ENCODE measurements around the gene SPDYE1. TPM values are rescaled to one million over a fixed set of nuclear protein-coding genes. Genes with fewer than 3 reads are reported as not detected.
"Not testable (repeated sequence)": the region's sequence is repeated elsewhere in the genome, so short reads cannot be mapped to it uniquely, and the experiment has no call there.

Gene SPDYE1
- total RNA-seq, 2 experiments from 2014 or later: 0.11 TPM; not detected in 1

DNA sequence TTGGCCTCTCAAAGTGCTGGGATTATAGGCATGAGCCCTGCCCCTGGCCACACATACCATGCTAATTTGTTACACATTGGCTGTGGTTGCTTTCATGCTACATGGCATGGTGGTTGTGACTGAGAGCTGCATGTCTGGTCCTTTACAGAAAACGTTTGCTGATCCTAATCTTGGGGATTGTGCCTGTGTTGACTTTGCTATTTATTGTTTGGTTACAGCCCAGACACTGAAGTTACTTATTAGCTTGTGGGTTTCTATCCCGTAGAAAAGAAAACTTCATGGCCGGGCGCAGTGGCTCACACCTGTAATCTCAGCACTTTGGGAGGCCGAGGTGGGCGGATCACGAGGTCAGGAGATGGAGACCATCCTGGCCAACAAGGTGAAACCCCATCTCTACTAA is 24.4 kb downstream of the SPDYE1 start:
- H3K27me3 Mint-ChIP-seq; H3K36me3 Mint-ChIP-seq; H3K27ac Mint-ChIP-seq; POLR2A ChIA-PET; ATAC-seq (ENCODE audit: low read depth); H3K4me3 Mint-ChIP-seq; H3K9me3 Mint-ChIP-seq; DNase-seq; H3K4me1 Mint-ChIP-seq: not testable (repeated sequence)

DNA sequence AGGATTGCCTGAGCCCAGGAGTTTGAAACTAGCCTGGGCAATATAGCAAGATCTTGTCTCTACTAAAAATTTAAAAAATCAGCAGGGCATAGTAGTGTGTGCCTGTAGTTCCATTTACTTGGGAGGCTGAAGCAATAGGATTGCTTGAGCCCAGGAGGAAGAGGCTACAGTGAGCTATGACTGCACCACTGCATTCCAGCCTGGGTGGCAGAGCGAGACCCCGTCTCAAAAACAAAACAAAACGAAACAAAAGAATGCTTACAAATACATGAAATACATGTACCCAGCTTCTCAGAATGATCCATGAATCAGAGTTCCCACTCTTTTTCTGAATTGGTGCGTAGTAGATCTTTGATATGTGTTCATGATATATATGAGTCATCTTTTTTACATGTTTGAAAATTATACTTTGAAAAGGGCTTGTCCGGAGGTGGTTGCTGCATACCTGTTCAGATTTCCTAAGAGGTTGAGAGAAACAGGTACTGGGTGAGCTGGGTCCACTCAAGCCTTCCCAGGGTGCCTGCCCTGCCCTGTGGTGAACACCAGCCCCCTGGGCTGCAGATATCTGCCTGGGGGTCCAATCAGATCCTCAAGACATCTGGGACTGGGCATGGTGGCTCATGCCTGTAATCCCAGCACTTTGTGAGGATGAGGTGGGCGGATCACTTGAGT is 25.2 kb downstream of the SPDYE1 start:
- H3K36me3 Mint-ChIP-seq, POLR2A ChIA-PET: not testable (repeated sequence)

DNA sequence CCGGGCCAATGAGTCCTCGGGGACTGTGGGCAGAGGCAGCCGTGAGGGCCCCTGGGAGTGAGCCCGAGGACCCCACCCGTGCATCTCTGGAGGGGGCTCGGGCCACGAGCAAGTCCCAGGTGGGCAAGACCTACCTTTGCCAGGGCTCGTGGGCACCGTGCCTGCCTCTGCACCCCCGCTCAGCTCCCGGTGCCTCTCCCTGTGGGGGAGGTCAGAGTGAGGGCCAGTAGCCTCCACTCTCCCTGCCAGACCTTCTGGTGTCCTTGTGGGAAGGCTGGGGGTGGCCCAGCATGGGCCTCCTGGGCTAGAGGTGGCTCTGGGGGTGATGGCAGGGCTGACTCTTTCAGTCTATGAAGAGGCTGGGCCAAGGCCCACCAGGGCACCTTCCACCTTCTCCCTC is 31.7 kb downstream of the SPDYE1 start:
- H3K9me3 Mint-ChIP-seq; DNase-seq; H3K36me3 Mint-ChIP-seq; H3K27ac Mint-ChIP-seq; H3K4me3 Mint-ChIP-seq; POLR2A ChIA-PET; ATAC-seq (ENCODE audit: low read depth); H3K27me3 Mint-ChIP-seq; H3K4me1 Mint-ChIP-seq: not testable (repeated sequence)

More for the DNA sequence above, 25.2 kb downstream of the SPDYE1 start:
- not testable (repeated sequence) for H3K27ac Mint-ChIP-seq; H3K4me1 Mint-ChIP-seq; H3K9me3 Mint-ChIP-seq; DNase-seq; H3K4me3 Mint-ChIP-seq; H3K27me3 Mint-ChIP-seq; ATAC-seq (ENCODE audit: low read depth)

DNA sequence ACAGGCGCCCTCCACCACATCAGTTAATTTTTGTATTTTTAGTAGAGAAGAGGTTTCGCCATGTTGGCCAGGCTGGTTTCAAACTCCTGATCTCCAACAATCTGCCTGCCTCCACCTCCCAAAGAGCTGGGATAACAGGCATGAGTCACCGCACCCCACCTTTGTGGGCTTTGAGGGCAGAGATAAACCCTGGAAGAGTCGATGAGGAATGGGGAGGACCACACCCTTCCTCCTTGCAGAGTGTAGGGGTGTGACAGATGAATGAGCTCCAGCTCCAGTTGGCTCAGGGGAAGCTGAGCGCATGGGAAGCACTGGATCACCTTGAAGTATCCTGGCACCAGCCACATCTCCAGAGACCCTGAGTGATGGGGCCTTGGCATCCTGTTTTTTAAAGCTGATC is 32.3 kb downstream of the SPDYE1 start:
- H3K4me1 Mint-ChIP-seq; H3K9me3 Mint-ChIP-seq; ATAC-seq (ENCODE audit: low read depth); H3K27me3 Mint-ChIP-seq; DNase-seq; H3K36me3 Mint-ChIP-seq; H3K4me3 Mint-ChIP-seq; H3K27ac Mint-ChIP-seq; POLR2A ChIA-PET: not testable (repeated sequence)

DNA sequence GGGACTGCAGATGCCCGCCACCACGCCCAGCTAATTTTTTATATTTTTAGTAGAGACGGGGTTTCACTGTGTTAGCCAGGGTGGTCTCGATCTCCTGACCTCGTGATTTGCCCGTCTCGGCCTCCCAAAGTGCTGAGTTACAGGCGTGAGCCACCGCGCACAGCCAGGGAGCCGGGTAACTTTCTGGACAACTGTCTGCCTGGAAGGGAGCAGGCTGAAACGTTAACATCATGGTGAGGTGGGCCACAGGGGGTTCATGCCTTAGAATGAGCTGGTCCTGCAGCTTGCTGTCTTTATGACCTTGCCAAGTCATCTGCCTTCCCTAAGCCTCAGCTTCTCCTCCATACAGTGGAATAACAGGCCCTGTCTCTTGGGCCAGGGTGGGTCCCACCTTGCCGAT is 33.6 kb downstream of the SPDYE1 start:
- H3K27me3 Mint-ChIP-seq; DNase-seq; H3K4me1 Mint-ChIP-seq; ATAC-seq (ENCODE audit: low read depth); H3K27ac Mint-ChIP-seq; H3K9me3 Mint-ChIP-seq; POLR2A ChIA-PET; H3K4me3 Mint-ChIP-seq; H3K36me3 Mint-ChIP-seq: not testable (repeated sequence)

DNA sequence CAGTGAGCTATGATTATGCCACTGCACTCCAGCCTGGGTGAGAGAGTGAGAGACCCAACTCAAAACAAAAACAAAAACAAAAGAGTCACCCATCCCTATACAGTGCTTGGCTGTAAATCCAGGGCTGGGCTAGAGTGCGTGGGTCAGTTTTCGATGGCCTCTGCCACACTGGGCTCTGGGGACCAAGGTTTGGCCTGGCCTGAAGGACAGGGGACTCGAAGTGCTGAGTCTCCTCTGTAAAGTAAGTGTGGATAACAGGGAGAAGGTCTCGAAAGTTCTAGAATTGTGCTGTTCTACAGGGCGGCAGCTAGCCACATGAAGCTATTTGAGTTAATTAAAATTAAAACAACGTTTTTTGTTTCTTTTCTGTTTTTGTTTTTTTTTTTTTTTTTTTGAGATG is 34.3 kb downstream of the SPDYE1 start:
- not testable (repeated sequence) for H3K27ac Mint-ChIP-seq

DNA sequence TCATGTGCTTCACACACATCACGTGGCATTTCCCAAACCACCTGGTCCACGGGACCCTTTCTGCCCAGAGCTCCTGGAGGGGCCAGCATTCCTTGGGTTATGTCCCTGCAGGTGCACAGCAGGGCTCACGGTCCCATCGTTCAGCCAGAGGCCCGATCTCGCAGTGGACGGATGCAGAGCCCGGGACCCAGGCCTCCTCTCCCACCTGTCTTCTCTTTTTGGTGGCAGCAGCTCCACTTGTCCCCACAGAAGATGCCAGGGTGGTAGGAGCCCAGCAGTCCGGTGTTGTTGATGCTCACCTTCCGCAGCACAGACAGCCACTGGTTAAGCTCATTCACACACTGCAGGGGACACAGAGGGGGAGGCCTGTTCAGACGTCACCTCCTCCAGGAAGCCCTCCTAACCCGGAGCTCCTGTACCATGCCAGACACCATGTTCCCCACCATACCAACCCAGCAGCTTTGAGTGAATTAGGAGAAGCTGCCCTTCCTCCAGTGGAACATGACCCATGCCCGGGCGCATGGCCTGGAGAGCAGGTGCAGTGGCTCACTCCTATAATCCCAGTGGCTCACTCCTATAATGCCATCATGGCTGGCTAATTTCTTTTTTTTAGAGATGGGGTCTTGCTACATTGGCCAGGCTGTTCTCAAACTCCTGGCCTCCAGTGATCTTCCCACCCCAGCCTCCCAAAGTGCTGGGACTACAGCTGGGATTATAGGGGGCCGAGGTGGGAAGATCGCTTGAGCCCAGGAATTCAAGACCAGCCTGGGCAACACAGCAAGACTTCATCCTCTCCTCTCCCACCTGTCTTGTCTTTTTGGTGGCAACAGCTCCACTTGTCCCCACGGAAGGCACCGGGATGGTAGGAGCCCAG is 36.5 kb downstream of the SPDYE1 start:
- H3K36me3 Mint-ChIP-seq; H3K4me3 Mint-ChIP-seq; H3K27ac Mint-ChIP-seq; H3K9me3 Mint-ChIP-seq; ATAC-seq (ENCODE audit: low read depth); H3K4me1 Mint-ChIP-seq; POLR2A ChIA-PET; H3K27me3 Mint-ChIP-seq: not testable (repeated sequence)
- peak; percentile 8 for DNase-seq

More for the DNA sequence above, 34.3 kb downstream of the SPDYE1 start:
- H3K9me3 Mint-ChIP-seq; ATAC-seq (ENCODE audit: low read depth); H3K4me1 Mint-ChIP-seq; DNase-seq; H3K36me3 Mint-ChIP-seq; H3K4me3 Mint-ChIP-seq; H3K27me3 Mint-ChIP-seq; POLR2A ChIA-PET: not testable (repeated sequence)

DNA sequence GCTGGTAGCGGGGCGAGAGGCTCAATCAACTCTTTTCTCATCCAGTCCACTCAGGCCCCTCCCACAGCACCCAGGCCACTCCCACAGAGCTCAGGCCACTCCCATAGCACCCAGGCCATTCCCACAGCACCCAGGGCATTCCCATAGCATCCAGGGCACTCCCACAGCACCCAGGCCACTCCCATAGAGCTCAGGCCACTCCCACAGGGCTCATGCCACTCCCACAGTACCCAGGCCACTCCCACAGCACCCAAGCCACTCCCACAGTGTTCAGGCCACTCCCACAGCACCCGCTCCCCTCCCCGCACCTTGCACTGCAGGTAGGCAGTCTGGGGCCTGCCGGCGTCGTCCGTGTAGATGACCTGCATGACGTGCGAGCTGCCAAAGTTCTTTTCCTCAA is 38.7 kb downstream of the SPDYE1 start:
- DNase-seq; H3K4me1 Mint-ChIP-seq; H3K27me3 Mint-ChIP-seq; H3K27ac Mint-ChIP-seq; H3K4me3 Mint-ChIP-seq; ATAC-seq (ENCODE audit: low read depth); H3K9me3 Mint-ChIP-seq; POLR2A ChIA-PET; H3K36me3 Mint-ChIP-seq: not testable (repeated sequence)

DNA sequence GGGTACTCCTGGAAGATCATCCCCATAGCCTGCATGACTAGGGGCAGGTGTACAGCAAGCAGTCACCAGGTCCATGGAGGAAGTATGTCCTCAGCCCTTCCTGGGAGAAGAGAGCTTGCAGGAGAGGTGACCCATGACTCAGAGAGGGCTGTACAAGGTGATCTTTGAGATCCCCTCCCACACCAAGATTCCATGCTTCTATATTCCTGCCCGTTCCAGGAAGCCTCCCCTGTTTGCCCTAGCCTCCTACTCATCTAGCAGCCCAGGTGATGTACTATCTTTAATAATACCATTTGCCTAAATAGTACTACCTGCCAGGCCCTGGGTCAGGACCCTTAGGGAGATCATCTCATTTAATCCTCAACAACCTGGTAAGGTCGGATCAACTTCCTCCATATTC is 40.3 kb downstream of the SPDYE1 start:
- H3K4me1 Mint-ChIP-seq; H3K4me3 Mint-ChIP-seq; H3K9me3 Mint-ChIP-seq; POLR2A ChIA-PET; H3K36me3 Mint-ChIP-seq; ATAC-seq (ENCODE audit: low read depth); DNase-seq; H3K27me3 Mint-ChIP-seq: not testable (repeated sequence)
- peak overlapping the region; percentile 54 for H3K27ac Mint-ChIP-seq

DNA sequence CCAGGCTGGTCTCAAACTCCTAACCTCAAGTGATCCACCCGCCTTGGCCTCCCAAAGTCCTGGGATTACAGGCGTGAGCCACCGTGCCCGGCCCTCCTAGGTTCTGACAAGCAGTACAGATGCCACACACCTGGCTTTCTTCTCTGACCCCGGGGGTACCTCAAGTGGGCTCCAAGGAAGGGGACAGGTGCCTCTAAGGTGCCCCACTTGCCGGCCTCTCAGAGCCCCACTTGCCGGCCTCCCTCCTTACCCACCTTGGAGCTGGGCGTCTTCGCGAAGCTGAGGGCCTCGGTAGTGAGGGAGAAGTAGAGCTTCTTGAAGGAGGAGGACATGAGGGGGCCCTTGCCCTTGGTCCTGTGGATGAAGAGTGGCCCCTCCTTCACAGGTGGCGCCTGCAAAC is 40.9 kb downstream of the SPDYE1 start:
- POLR2A ChIA-PET; H3K36me3 Mint-ChIP-seq; DNase-seq; H3K27ac Mint-ChIP-seq; ATAC-seq (ENCODE audit: low read depth); H3K9me3 Mint-ChIP-seq; H3K4me1 Mint-ChIP-seq; H3K4me3 Mint-ChIP-seq; H3K27me3 Mint-ChIP-seq: not testable (repeated sequence)

DNA sequence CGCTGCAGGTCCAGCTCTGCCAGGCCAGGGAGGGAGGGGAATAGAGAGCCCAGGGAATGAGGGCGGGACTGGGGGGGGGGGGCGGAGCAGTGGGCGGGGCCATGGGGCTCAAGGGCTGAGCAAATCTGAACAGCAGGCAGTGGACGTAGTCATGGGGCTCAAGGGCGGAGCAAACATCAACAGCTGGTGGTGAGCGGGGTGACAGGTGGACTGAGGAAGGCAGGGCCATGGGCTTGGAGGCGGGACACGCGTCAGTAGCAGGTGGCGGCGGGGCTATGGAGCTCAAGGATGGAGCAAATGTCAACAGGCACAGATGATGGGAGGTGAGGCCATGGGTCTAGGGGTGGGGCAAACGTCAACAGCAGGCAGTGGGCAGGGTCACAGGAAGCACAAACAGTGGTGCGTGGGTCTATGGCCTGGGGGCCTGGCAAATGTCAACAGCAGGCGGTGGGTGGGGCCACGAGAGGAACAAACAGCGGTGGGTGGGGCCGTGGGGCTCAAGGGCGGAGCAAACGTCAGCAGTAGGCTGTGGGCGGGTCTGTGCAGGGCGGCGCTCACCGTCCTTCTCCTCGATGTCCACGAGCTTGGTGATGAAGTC is 41.4 kb downstream of the SPDYE1 start:
- POLR2A ChIA-PET, H3K36me3 Mint-ChIP-seq, H3K9me3 Mint-ChIP-seq, H3K27me3 Mint-ChIP-seq: not testable (repeated sequence)
- Mint-ChIP-seq H3K27ac (peak overlapping the region; percentile 84), H3K4me3 (peak overlapping the region; percentile 51), H3K4me1 (peaks cover 12% of the 10 kb centered on the region)
- DNase-seq (peak; percentile 87), ATAC-seq (ENCODE audit: low read depth) (peak; percentile 62)

DNA sequence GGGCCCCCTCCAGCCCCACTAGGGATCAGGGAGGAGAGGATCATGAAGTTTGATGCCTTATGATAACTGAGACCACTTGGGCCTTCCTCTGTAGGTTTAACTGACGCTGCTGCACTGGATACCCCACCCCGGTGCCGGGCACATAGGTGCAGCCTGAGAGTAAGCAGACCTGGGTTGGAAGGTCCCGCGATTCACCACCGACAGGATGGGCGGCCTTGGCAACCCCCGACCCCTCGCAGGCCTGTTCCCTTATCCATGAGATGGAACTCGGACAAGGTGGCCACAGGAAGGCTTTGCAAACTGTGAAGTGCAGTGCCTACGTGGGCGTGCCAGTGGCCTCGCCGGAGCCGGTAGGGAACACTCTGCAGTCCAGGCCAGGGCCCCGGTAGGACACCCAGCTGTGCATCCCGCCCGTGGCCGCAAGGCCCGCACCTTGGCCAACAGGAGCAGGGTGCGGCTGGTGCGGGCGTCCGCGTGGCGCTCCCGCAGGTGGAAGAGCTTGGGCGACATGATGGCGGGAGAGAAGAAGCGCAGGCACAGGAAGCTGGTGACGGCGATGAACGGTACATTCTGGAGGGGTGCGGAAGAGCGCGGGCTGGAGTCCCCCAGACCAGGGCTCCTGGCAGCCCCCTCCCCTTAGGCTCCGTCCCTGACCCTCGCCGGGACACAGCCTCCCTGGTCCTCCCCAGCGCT is 42.2 kb downstream of the SPDYE1 start:
- DNase-seq (peak; percentile 55), ATAC-seq (ENCODE audit: low read depth) (peak; percentile 34)
- POLR2A ChIA-PET, H3K9me3 Mint-ChIP-seq, H3K27me3 Mint-ChIP-seq, H3K36me3 Mint-ChIP-seq: not testable (repeated sequence)
- peak overlapping the region; percentile 71 for H3K4me3 Mint-ChIP-seq
- peaks cover 13% of the 10 kb centered on the region for H3K4me1 Mint-ChIP-seq
- peak overlapping the region; percentile 83 for H3K27ac Mint-ChIP-seq

DNA sequence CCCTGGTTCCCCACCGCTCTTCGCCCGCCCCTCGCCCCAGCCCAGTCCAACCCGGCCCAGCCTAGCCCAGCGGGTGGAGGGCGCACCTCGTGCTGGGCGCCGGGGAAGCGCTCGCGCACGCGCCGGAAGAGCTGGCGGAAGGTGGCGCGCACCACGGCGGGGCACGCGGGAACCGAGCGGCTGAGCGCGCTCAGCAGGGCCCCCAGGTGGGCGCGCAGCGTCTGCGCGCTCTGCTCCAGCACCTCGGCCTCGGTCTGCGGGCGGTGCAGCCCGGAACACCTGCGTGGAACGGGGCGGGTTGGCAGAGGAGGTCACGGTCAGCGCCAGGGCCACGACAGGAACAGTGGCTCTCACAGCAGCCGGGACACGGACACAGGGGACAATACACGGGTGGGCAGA is 42.8 kb downstream of the SPDYE1 start:
- POLR2A ChIA-PET, H3K9me3 Mint-ChIP-seq, H3K27me3 Mint-ChIP-seq, H3K36me3 Mint-ChIP-seq: not testable (repeated sequence)
- Mint-ChIP-seq H3K4me3 (peak overlapping the region; percentile 85), H3K27ac (peak overlapping the region; percentile 89), H3K4me1 (peaks cover 15% of the 10 kb centered on the region)
- DNase-seq (peak; percentile 80), ATAC-seq (ENCODE audit: low read depth) (peak; percentile 60)

Measured in activated naive CD8-positive, alpha-beta T cell treated with anti-CD3 and anti-CD28 coated beads, Interleukin-2, amount 10 ng/mL, durations not matched to agents 7 days and 5 days (primary cell).